GM12872 (cell line): Measurements from ENCODE around the gene UGT1A1.

Experiments
- TF ChIP-seq, protein P1 (sequence below): IDR thresholded peaks from 3 replicates; pipeline ENCODE4 v1.5.1; 2011; ENCODE audit warnings: low read depth, mild to moderate bottlenecking, low read length, moderate library complexity; ENCODE audit not compliant: insufficient read depth

UGT1A1 gene

GRCh38 chr2:233780771-233781170 is 20.7 kb downstream of the UGT1A1 start:
- TF ChIP-seq, protein P1, sequence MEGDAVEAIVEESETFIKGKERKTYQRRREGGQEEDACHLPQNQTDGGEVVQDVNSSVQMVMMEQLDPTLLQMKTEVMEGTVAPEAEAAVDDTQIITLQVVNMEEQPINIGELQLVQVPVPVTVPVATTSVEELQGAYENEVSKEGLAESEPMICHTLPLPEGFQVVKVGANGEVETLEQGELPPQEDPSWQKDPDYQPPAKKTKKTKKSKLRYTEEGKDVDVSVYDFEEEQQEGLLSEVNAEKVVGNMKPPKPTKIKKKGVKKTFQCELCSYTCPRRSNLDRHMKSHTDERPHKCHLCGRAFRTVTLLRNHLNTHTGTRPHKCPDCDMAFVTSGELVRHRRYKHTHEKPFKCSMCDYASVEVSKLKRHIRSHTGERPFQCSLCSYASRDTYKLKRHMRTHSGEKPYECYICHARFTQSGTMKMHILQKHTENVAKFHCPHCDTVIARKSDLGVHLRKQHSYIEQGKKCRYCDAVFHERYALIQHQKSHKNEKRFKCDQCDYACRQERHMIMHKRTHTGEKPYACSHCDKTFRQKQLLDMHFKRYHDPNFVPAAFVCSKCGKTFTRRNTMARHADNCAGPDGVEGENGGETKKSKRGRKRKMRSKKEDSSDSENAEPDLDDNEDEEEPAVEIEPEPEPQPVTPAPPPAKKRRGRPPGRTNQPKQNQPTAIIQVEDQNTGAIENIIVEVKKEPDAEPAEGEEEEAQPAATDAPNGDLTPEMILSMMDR: no peak

DNA sequence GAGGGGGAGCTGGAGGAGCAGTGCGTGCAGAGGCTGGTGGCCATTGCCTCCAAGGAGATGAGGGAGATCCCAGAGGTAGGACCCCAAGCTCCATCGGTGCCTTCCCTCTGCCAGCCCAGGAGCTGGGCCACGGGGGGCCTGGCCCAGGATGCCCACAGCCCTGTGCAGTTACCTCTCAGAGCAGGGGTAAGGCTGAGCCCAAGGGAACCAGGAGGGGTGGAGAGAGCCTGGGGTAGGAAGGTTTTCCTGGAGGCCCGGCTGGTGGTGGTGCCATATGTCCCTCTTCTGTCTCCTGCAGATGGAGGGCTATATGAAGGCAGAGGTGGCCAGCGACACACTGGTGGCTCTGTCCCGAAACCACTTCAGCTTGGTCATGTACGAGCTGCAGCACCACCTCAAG is 29.5 kb downstream of the UGT1A1 start:
- TF ChIP-seq, protein P1: no peak

DNA sequence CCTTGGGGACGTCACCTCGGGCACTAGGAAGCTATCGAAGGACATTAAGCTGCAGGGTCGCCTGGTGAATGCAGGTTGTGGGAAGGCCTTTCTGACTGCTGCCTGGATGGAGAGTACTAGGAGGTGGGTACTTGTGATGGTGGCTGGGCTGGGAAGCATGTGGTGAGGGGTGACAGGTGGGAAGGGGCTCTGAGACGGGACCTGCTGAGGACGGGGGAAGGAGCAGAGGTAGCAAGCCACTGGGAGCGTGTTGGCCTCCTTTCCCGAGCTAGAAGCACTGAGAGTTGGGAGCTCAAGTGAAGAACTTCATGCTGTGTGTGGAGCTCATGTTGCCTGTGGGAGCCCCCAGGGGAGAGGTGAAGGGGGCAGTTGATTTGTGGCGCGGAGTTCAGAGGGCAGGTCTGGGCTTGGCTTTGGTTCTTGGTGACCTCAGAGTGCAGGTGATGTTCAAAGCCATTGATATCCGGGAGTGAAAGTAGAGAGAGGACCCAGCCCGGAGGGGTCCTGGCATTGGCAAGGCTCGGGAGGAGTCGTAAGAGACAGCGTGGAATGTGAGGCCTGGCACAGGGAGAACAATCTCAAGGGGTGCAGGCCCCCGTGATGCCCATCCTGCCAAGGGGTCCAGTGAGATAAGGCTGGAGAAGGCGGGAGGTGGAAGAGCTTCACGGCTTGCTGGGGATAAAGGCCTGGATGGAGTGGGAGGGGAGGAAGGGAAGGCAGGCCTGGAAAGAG is 31.2 kb downstream of the UGT1A1 start:
- TF ChIP-seq, protein P1: no peak

- TF ChIP-seq, protein P1: no peak
These were observed 31.8 kb downstream of the UGT1A1 start for GRCh38 chr2:233791883-233792329.

- TF ChIP-seq, protein P1: no peak
These were observed 32.6 kb downstream of the UGT1A1 start for GRCh38 chr2:233792720-233793119.

DNA sequence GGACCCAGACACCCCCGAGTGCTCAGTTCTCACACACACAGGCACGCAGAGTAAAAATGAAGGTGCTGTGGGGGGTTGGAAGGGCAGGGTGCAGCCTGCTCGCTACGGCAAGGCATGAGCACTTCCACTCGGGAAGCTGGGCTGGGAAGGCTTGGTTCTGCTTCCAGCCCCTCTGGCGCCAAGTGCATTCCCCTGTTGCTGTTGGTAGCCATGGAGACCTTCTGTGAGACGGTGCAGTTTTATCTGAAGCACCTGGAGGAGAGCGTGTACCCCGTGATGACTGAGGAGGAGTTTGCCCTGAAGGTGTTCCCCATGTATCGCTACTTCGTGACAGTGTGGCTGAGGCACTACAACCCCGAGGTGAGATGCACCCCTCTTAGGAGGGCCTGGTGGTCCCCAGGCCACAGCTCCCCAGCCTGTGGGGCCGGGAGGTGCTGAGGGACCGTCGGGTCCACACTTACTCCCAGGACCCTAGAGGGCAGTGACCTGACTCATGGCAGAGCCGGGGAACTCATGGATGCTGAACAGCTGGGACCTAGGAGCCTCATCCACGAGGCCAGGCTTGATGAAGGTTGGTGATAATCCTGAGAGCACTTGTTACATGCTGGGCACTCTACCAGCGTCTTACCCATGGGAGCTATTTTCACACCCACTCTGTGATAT is 33.5 kb downstream of the UGT1A1 start:
- TF ChIP-seq, protein P1: no peak

GRCh38 chr2:233794128-233794658 is 34.1 kb downstream of the UGT1A1 start:
- TF ChIP-seq, protein P1: no peak
